ENCODE results near the gene TLE1.

TLE1 gene

GRCh38 chr9:81558091-81558830, 131.1 kb downstream of the TLE1 start:
- no peak for TF ChIP-seq POLR2AphosphoS5 (IDR thresholded peaks at IDR 0.05; ENCODE audit: low read depth, low read length)
- no peak for TF ChIP-seq TAF1 (IDR thresholded peaks at IDR 0.05; ENCODE audit: borderline replicate concordance, insufficient read depth, low read length)
- no peak for TF ChIP-seq REST (IDR thresholded peaks at IDR 0.05; ENCODE audit: insufficient read depth in 1 of 2, low read depth in 2 of 2, low read length in 2 of 2)
- no peak for TF ChIP-seq SIN3A (IDR thresholded peaks at IDR 0.05; ENCODE audit: borderline replicate concordance, insufficient read depth, low read length)
- TF ChIP-seq FOXP2 (optimal IDR thresholded peaks at IDR 0.05; ENCODE audit: borderline replicate concordance, extremely low read depth, extremely low read length, insufficient read depth) = no peak

- TF ChIP-seq SIN3A (IDR thresholded peaks at IDR 0.05; ENCODE audit: borderline replicate concordance, insufficient read depth, low read length) (no peak), TAF1 (IDR thresholded peaks at IDR 0.05; ENCODE audit: borderline replicate concordance, insufficient read depth, low read length) (no peak)
These were observed 131.8 kb downstream of the TLE1 start for GRCh38 chr9:81557452-81558090.

GRCh38 chr9:81556923-81557322, 132.4 kb downstream of the TLE1 start:
- no peak for TF ChIP-seq REST (IDR thresholded peaks at IDR 0.05; ENCODE audit: insufficient read depth in 1 of 2, low read depth in 2 of 2, low read length in 2 of 2)
- TF ChIP-seq SIN3A (IDR thresholded peaks at IDR 0.05; ENCODE audit: borderline replicate concordance, insufficient read depth, low read length) = no peak
- no peak for TF ChIP-seq TAF1 (IDR thresholded peaks at IDR 0.05; ENCODE audit: borderline replicate concordance, insufficient read depth, low read length)
- TF ChIP-seq POLR2AphosphoS5 (IDR thresholded peaks at IDR 0.05; ENCODE audit: low read depth, low read length) = no peak
- TF ChIP-seq FOXP2 (optimal IDR thresholded peaks at IDR 0.05; ENCODE audit: borderline replicate concordance, extremely low read depth, extremely low read length, insufficient read depth) = no peak

GRCh38 chr9:81552581-81552991, 136.8 kb downstream of the TLE1 start:
- TF ChIP-seq TAF1 (IDR thresholded peaks at IDR 0.05; ENCODE audit: borderline replicate concordance, insufficient read depth, low read length) (no peak), POLR2AphosphoS5 (IDR thresholded peaks at IDR 0.05; ENCODE audit: low read depth, low read length) (no peak), FOXP2 (optimal IDR thresholded peaks at IDR 0.05; ENCODE audit: borderline replicate concordance, extremely low read depth, extremely low read length, insufficient read depth) (no peak), REST (IDR thresholded peaks at IDR 0.05; ENCODE audit: insufficient read depth in 1 of 2, low read depth in 2 of 2, low read length in 2 of 2) (no peak), SIN3A (IDR thresholded peaks at IDR 0.05; ENCODE audit: borderline replicate concordance, insufficient read depth, low read length) (no peak)

- no peak for TF ChIP-seq POLR2AphosphoS5 (IDR thresholded peaks at IDR 0.05; ENCODE audit: low read depth, low read length)
These were observed 139.2 kb downstream of the TLE1 start for GRCh38 chr9:81550207-81550583.

- TF ChIP-seq SIN3A (IDR thresholded peaks at IDR 0.05; ENCODE audit: borderline replicate concordance, insufficient read depth, low read length) (no peak), TAF1 (IDR thresholded peaks at IDR 0.05; ENCODE audit: borderline replicate concordance, insufficient read depth, low read length) (no peak), REST (IDR thresholded peaks at IDR 0.05; ENCODE audit: insufficient read depth in 1 of 2, low read depth in 2 of 2, low read length in 2 of 2) (no peak), POLR2AphosphoS5 (IDR thresholded peaks at IDR 0.05; ENCODE audit: low read depth, low read length) (no peak), FOXP2 (optimal IDR thresholded peaks at IDR 0.05; ENCODE audit: borderline replicate concordance, extremely low read depth, extremely low read length, insufficient read depth) (no peak)
These were observed 139.7 kb downstream of the TLE1 start for GRCh38 chr9:81549500-81550206.

Measured in PFSK-1 (cell line).